ENCODE measurements around the gene COL11A1.

COL11A1 gene

DNA sequence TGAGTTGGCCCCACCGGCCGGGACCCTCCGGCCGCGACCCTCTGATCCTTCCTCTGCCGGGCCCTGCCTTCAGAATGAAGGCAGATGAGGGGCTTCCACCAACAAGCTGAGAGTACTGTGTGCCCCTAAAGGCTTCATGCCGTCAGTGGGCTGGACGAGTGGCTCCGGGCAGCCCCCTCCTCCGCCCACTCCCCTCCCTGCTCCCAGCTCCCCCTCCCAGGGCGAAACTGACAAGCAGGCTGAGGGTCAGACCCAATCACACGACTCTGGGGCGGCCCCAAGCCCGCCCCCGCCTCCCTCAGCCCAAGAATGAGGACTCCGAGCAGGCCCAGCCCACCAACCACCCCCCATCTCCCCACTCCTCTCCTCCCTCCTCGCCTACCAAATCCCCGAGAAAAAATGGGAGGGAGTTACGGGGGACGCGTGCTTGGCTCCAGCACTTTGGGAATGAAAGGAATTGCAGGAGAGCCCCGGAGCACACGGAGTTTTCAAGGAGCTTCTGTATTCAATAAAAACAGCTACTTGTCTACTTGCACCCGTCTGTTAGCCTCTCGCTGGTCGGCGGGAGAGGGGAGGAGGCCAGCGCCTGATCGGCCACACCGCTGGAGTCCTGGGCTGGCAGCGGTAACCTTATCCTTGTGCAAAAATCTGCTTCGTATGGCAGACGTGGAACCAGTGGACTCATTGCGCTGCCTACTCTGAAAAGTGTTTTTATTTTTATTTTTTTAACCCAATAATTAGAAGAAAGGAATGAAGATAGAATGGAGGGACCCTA lies at the start of gene COL11A1:
Gene COL11A1 (minus strand): TSS at position 147 of the 775 bp plus-strand sequence. CDS start 344 bp downstream, outside the sequence.
- no peak for DNase-seq
- no peaks in the 10 kb centered on the region for H3K27me3 ChIP-seq (ENCODE audit: insufficient read depth, low read depth, severe bottlenecking)
- H3K9me3 ChIP-seq (ENCODE audit: severe bottlenecking): no peaks in the 10 kb centered on the region
- TF ChIP-seq, protein P1, sequence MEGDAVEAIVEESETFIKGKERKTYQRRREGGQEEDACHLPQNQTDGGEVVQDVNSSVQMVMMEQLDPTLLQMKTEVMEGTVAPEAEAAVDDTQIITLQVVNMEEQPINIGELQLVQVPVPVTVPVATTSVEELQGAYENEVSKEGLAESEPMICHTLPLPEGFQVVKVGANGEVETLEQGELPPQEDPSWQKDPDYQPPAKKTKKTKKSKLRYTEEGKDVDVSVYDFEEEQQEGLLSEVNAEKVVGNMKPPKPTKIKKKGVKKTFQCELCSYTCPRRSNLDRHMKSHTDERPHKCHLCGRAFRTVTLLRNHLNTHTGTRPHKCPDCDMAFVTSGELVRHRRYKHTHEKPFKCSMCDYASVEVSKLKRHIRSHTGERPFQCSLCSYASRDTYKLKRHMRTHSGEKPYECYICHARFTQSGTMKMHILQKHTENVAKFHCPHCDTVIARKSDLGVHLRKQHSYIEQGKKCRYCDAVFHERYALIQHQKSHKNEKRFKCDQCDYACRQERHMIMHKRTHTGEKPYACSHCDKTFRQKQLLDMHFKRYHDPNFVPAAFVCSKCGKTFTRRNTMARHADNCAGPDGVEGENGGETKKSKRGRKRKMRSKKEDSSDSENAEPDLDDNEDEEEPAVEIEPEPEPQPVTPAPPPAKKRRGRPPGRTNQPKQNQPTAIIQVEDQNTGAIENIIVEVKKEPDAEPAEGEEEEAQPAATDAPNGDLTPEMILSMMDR (IDR thresholded peaks at IDR 0.05; ENCODE audit: low read depth, low read length): no peak
- no peak within 1 kb of the TSS for H3K4me3 ChIP-seq (ENCODE audit: low read depth, low read length)
- H3K36me3 ChIP-seq: no peaks in the 10 kb centered on the region
- H3K27ac ChIP-seq: no peak within 1 kb of the TSS

DNA sequence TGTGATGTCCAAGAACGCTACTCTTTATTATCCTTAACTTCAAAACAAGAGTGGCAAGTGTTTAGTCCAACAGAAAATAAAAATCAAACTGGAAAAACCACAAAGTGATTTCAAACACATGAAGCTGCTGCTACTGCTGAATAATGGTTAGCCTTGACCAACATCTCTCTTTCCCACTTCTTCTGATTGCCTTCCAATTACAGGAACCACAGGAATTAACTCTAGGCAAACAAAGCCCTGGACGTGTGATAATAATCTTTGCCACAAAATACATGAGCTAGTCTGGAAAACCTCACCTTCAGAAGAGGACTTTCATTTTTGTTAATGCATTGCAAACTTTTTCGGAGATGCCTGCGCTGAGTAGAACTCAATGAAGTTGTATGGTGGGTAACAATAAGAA lies 48.6 kb upstream of the COL11A1 start:
- Histone ChIP-seq H3K4me3 (ENCODE audit: low read depth, low read length) (no peak overlapping the region), H3K27me3 (ENCODE audit: insufficient read depth, low read depth, severe bottlenecking) (no peaks in the 10 kb centered on the region), H3K27ac (no peak overlapping the region), H3K36me3 (no peaks in the 10 kb centered on the region), H3K9me3 (ENCODE audit: severe bottlenecking) (no peaks in the 10 kb centered on the region)
- TF ChIP-seq, protein P1 (IDR thresholded peaks at IDR 0.05; ENCODE audit: low read depth, low read length): no peak
- no peak for DNase-seq

DNA sequence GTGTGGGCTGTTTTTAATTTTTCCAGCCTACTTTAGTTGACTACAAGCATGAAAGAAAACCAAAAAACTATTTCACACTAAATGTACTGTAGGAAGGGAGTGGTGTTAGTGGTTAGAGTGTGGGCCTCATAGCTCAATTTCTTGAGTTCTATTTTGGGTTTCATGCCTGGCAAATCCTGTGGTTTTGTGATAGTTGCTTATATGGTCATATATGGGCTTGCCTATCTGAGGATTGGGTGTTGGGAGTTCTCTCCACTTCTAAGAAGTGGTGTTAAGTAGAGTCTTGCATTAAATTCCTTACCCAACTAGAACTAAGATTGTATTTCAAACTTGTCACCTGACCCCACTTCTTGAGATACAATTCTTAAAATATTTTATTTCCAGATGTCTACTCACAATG lies 37.8 kb upstream of the COL11A1 start:
- Histone ChIP-seq H3K4me3 (ENCODE audit: low read depth, low read length) (no peak overlapping the region), H3K27me3 (ENCODE audit: insufficient read depth, low read depth, severe bottlenecking) (no peaks in the 10 kb centered on the region), H3K9me3 (ENCODE audit: severe bottlenecking) (no peaks in the 10 kb centered on the region), H3K36me3 (no peaks in the 10 kb centered on the region), H3K27ac (no peak overlapping the region)
- DNase-seq: no peak
- TF ChIP-seq, protein P1 (IDR thresholded peaks at IDR 0.05; ENCODE audit: low read depth, low read length): no peak

DNA sequence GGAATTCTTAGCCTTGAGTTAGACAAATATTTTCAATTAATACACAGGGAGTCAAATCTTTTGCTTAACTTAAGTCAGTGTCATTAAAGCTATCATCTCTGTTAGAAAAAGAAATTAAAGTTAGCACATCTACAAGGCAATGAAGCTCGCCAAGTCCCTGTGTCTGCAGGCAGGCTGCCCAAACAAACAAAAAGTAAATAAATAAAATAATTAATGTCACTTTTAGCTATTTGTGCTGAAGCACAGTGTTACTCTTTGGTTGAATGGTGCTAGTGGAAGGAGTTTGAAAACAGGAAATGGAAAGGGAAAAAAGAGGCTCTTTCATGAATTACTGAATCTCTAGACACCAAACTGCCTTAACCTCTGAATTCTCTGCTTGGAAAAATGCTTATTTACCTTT lies 37.1 kb upstream of the COL11A1 start:
- Histone ChIP-seq H3K9me3 (ENCODE audit: severe bottlenecking) (no peaks in the 10 kb centered on the region), H3K27me3 (ENCODE audit: insufficient read depth, low read depth, severe bottlenecking) (no peaks in the 10 kb centered on the region), H3K4me3 (ENCODE audit: low read depth, low read length) (no peak overlapping the region), H3K27ac (no peak overlapping the region), H3K36me3 (no peaks in the 10 kb centered on the region)
- DNase-seq: no peak
- TF ChIP-seq, protein P1 (IDR thresholded peaks at IDR 0.05; ENCODE audit: low read depth, low read length): no peak

DNA sequence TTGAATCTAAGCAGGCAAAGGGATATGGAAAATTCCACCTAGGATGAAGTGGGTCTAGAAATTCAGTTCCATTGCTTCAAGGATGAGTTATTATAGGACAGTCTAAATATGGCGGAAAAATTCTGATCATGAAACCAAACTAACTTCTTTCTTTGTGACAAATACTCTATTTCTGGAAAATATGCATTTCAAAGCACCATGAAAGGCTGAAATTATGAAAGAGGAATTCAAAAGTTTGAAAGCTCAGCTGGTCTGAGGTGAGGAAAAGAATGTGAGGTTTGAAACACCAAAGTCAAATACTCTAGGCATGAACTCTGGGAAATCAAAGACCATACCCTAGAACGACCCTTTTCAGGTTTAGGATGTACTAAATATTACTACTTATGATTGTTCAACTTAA lies 36.4 kb upstream of the COL11A1 start:
- Histone ChIP-seq H3K9me3 (ENCODE audit: severe bottlenecking) (no peaks in the 10 kb centered on the region), H3K4me3 (ENCODE audit: low read depth, low read length) (no peak overlapping the region), H3K27me3 (ENCODE audit: insufficient read depth, low read depth, severe bottlenecking) (no peaks in the 10 kb centered on the region), H3K27ac (no peak overlapping the region), H3K36me3 (no peaks in the 10 kb centered on the region)
- TF ChIP-seq, protein P1 (IDR thresholded peaks at IDR 0.05; ENCODE audit: low read depth, low read length): no peak
- no peak for DNase-seq

DNA sequence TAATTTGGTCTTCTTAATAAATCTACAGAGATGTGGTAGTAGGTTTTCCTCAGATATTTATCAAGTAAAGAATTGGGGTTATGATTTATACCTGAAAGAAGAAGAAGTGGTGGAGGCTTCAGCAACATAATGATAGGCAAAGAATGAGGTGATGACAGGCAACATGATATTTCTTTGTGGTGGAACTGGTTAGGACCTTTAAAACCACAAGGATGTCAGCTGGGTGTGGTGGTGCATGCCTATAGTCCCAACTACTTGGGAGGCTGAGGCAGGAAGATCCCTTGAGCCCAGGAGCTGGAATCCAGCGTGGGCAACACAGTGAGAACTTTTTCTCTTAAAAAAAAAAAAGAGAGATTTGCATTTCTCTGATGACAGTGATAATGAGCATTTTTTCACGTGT lies 34.1 kb upstream of the COL11A1 start:
- no peaks in the 10 kb centered on the region for H3K9me3 ChIP-seq (ENCODE audit: severe bottlenecking)
- TF ChIP-seq, protein P1 (IDR thresholded peaks at IDR 0.05; ENCODE audit: low read depth, low read length): no peak
- no peak for DNase-seq
- H3K27me3 ChIP-seq (ENCODE audit: insufficient read depth, low read depth, severe bottlenecking): no peaks in the 10 kb centered on the region
- H3K4me3 ChIP-seq (ENCODE audit: low read depth, low read length): no peak overlapping the region
- H3K36me3 ChIP-seq: no peaks in the 10 kb centered on the region
- H3K27ac ChIP-seq: no peak overlapping the region
